ENCODE measurements around the gene CA11. TPM values are rescaled to one million over a fixed set of nuclear protein-coding genes. Genes with fewer than 3 reads are reported as not detected.

Gene CA11
- total and polyA plus RNA-seq, 4 donors = 0.88 to 13.0 (median 5.1) TPM

- WGBS, 2 donors = 83 to 91% methylated on average over 3 of the region's 3 CpGs
- no peak overlapping the region for H3K9ac ChIP-seq (ENCODE audit: insufficient read depth in 1 of 2, low read length in 2 of 2)
- H3K27ac ChIP-seq (ENCODE audit: low read depth in 1 of 2, low read length in 1 of 2) = no peak overlapping the region
- no peaks in the 10 kb centered on the region for H3K27me3 ChIP-seq (ENCODE audit: control insufficient read depth in 3 of 3, insufficient read depth in 3 of 3, low read length in 2 of 3)
- ATAC-seq (ENCODE audit: insufficient read depth, low FRiP score) = no peak
- no peak for TF ChIP-seq CTCF (IDR thresholded peaks at IDR 0.05; ENCODE audit: control extremely low read depth, extremely low read depth)
- H3K9me3 ChIP-seq (ENCODE audit: control insufficient read depth in 4 of 4, insufficient read depth in 3 of 4, low read length in 3 of 4) = no peaks in the 10 kb centered on the region
- H3K4me1 ChIP-seq (ENCODE audit: control insufficient read depth in 5 of 5, insufficient read depth in 5 of 5, low read length in 5 of 5) = peaks cover 0 to 7% (median 0%) of the 10 kb centered on the region in 5 donors
- no peak for DNase-seq
- H3K4me3 ChIP-seq = no peak overlapping the region
- no peaks in the 10 kb centered on the region for H3K36me3 ChIP-seq (ENCODE audit: control insufficient read depth in 4 of 4, insufficient read depth in 4 of 4, low read length in 4 of 4)
These were observed 40.1 kb upstream of the CA11 start for GRCh38 chr19:48686088-48686487.

GRCh38 chr19:48685583-48685982 is 39.6 kb upstream of the CA11 start:
- no peak overlapping the region for H3K27ac ChIP-seq (ENCODE audit: low read depth in 1 of 2, low read length in 1 of 2)
- H3K27me3 ChIP-seq (ENCODE audit: control insufficient read depth in 3 of 3, insufficient read depth in 3 of 3, low read length in 2 of 3) = no peaks in the 10 kb centered on the region
- no peak overlapping the region for H3K9ac ChIP-seq (ENCODE audit: insufficient read depth in 1 of 2, low read length in 2 of 2)
- no peak overlapping the region for H3K4me3 ChIP-seq
- peaks cover 0 to 7% (median 0%) of the 10 kb centered on the region in 5 donors for H3K4me1 ChIP-seq (ENCODE audit: control insufficient read depth in 5 of 5, insufficient read depth in 5 of 5, low read length in 5 of 5)
- no peaks in the 10 kb centered on the region for H3K36me3 ChIP-seq (ENCODE audit: control insufficient read depth in 4 of 4, insufficient read depth in 4 of 4, low read length in 4 of 4)
- no peak for TF ChIP-seq CTCF (IDR thresholded peaks at IDR 0.05; ENCODE audit: control extremely low read depth, extremely low read depth)
- DNase-seq (no peak), ATAC-seq (ENCODE audit: insufficient read depth, low FRiP score) (no peak)
- 87 to 95% methylated on average over 9 of the region's 9 CpGs for WGBS, 2 donors
- no peaks in the 10 kb centered on the region for H3K9me3 ChIP-seq (ENCODE audit: control insufficient read depth in 4 of 4, insufficient read depth in 3 of 4, low read length in 3 of 4)

GRCh38 chr19:48683349-48683748 is 37.4 kb upstream of the CA11 start:
- WGBS, 2 donors = 55 to 61% methylated on average over 11 of the region's 11 CpGs

More at GRCh38 chr19:48683349-48683748, 37.4 kb upstream of the CA11 start:
- peaks cover 0 to 7% (median 0%) of the 10 kb centered on the region in 5 donors for H3K4me1 ChIP-seq (ENCODE audit: control insufficient read depth in 5 of 5, insufficient read depth in 5 of 5, low read length in 5 of 5)
- no peak overlapping the region for H3K4me3 ChIP-seq
- DNase-seq (peak; percentile 79 to 82 (median 82)), ATAC-seq (ENCODE audit: insufficient read depth, low FRiP score) (no peak)
- H3K9ac ChIP-seq (ENCODE audit: insufficient read depth in 1 of 2, low read length in 2 of 2) = peak overlapping the region in 1 of 2 donors; percentile 77
- no peak for TF ChIP-seq CTCF (IDR thresholded peaks at IDR 0.05; ENCODE audit: control extremely low read depth, extremely low read depth)
- H3K9me3 ChIP-seq (ENCODE audit: control insufficient read depth in 4 of 4, insufficient read depth in 3 of 4, low read length in 3 of 4) = no peaks in the 10 kb centered on the region
- no peak overlapping the region for H3K27ac ChIP-seq (ENCODE audit: low read depth in 1 of 2, low read length in 1 of 2)
- no peaks in the 10 kb centered on the region for H3K27me3 ChIP-seq (ENCODE audit: control insufficient read depth in 3 of 3, insufficient read depth in 3 of 3, low read length in 2 of 3)
- H3K36me3 ChIP-seq (ENCODE audit: control insufficient read depth in 4 of 4, insufficient read depth in 4 of 4, low read length in 4 of 4) = no peaks in the 10 kb centered on the region
